Prostate gland (tissue), 2 donors: ENCODE measurements around the gene FAM124B. TPM values are rescaled to one million over a fixed set of nuclear protein-coding genes. Genes with fewer than 3 reads are reported as not detected.

Source experiments
- DNase-seq: peaks from one replicate; pipeline ENCODE4 v3.0.0-alpha.2; 2019; ENCODE audit warnings: low spot score
- H3K27ac ChIP-seq, 2 donors: fragments of 200-600 bp; sonication (generic); 2 replicates each; pipeline ENCODE4 v1.5.1; 2017 to 2019
- H3K27me3 ChIP-seq: fragments of 200-600 bp; sonication (generic); replicated peaks from 2 replicates; pipeline ENCODE4 v1.5.1; 2019; ENCODE audit not compliant: insufficient read depth
- H3K36me3 ChIP-seq, 2 donors: fragments of 200-600 bp; sonication (generic); 1 replicate in 1 of 2; 2 replicates in 1 of 2; pipeline versions ENCODE4 v1.5.1 to v1.8.1; 2017 to 2019
- H3K4me1 ChIP-seq: fragments of 200-600 bp; sonication (generic); replicated peaks from 2 replicates; pipeline ENCODE4 v1.5.1; 2019
- H3K4me3 ChIP-seq, 2 donors: fragments of 200-600 bp; sonication (generic); 2 replicates each; pipeline ENCODE4 v1.5.1; 2017 to 2019
- H3K9me3 ChIP-seq: fragments of 200-600 bp; sonication (generic); 2 replicates; pipeline ENCODE4 v1.5.1; 2017
- CTCF ChIP-seq, 4 experiments: fragments of 200-600 bp in 2 of 4; fragments of 450-650 bp in 2 of 4; sonication (generic) in 2 of 4; IDR thresholded peaks; 1 replicate in 3 of 4; 2 replicates in 1 of 4; pipeline ENCODE4 v1.5.1; 2016 to 2019; ENCODE audit warnings: antibody characterized with exemption in 4 of 4, mild to moderate bottlenecking in 2 of 4, moderate library complexity in 2 of 4
- POLR2A ChIP-seq: fragments of 450-650 bp; IDR thresholded peaks from one replicate; pipeline ENCODE4 v1.6.1; 2016; ENCODE audit warnings: antibody characterized with exemption, mild to moderate bottlenecking
- POLR2AphosphoS5 ChIP-seq: sonication (generic); formaldehyde crosslinking; IDR thresholded peaks from one replicate; pipeline ENCODE4 v1.6.1; 2017; ENCODE audit warnings: antibody characterized with exemption
- whole genome bisulfite sequencing: methylation state at CpG from one replicate; pipeline ENCODE4 v1.1.5; 2018; 5-methylcytosine and 5-hydroxymethylcytosine counted together
- intact Hi-C: fragments of 100-400 bp; cut with DNase I; formaldehyde crosslinking; loops from one replicate; pipeline ENCODE4 v1.14.2; 2022
- total RNA-seq, 2 donors: library from RNA; depleted of rRNA; stranded (reverse); fragments of >200 nt; gene quantifications; one replicate each; pipeline ENCODE4 v1.1.0, GENCODE V29; 2016

FAM124B gene
- total RNA-seq, 2 donors from 2014 or later, result 0.18 to 0.91 TPM

DNA sequence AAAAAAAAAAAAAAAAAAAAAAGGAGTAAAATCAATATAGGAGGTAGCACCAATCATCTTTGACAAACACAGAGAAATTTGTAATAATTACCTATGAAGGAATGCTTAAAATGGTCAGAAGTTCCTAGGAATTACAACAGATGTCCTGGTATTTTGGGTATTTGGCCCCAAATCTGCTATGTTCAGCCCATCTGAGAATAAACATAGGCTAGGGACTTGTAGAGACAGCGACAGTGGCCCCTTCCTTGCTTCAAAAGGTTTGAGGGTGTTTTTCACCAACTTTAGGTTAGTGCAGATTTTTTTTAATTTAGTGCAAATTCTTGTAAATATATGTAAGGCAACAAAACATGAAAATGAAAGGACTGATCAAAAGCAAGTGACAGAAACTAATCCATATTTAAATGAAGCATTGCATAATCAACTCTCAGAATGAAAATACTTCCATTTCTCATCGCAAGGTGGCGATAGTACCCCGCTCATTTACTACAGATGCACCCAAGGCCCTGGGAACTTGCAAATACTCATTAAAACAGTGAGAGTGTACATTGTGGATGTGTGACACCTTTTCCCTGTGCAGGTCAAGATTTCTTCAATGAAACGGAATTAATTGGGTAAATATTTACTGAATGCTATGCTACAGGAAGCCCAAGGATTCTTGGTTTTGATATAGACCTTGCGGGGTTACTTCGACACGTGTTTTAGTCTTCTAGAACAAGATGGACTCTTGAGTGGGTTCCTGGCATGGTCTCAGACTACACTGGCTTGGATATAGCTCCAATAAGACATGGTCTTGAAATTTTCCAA is 44.6 kb downstream of the FAM124B start:
- Histone ChIP-seq H3K27ac (no peak overlapping the region), H3K4me3 (no peak overlapping the region), H3K9me3 (no peaks in the 10 kb centered on the region), H3K27me3 (no peaks in the 10 kb centered on the region), H3K36me3 (no peaks in the 10 kb centered on the region), H3K4me1 (no peaks in the 10 kb centered on the region)
- DNase-seq, result peak; percentile 43
- TF ChIP-seq POLR2A, result no peak
- no peak for TF ChIP-seq POLR2AphosphoS5
- peak; percentile 56 to 83 (median 80) for TF ChIP-seq CTCF (IDR thresholded peaks at IDR 0.05)
- 49% methylated on average over 8 of the region's 8 CpGs for WGBS
- intact Hi-C loops, result loop anchor here (2.0 kb wide), 1 partner anchor 294 kb away; no protein-coding TSS in a partner anchor

DNA sequence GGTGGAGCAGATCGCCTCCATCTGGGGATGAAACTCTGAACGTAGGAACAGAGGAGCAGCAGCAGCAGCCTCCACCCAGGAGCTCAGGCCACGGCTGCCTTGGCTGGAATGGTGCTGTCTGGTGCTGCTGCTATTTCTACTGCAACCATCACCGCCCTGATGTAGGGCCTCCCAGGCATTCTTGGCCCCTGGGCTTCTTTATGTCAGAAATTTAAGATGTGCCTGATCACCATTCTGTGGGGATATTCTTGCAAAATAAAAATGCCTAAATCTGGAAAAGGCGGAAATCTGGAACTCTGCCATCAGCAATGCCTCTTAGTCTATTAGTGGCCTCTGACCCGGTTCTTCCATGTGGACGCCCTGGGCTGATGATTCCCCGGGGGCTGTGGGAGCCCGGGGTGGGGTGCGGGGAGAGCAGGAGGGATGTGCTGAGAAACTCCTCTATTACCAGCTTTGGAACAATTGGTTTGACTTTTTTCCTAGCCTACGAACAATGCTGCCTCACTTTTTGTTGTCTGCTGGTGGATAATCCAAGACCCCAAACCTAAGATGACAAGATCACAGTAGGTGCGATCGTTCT is 47.2 kb downstream of the FAM124B start:
- H3K27ac ChIP-seq, result no peak overlapping the region
- no peaks in the 10 kb centered on the region for H3K9me3 ChIP-seq
- no peaks in the 10 kb centered on the region for H3K36me3 ChIP-seq
- DNase-seq, result no peak
- intact Hi-C loops, result no loop called here
- no peak overlapping the region for H3K4me3 ChIP-seq
- no peak for TF ChIP-seq POLR2A
- no peak for TF ChIP-seq CTCF (IDR thresholded peaks at IDR 0.05)
- no peak for TF ChIP-seq POLR2AphosphoS5
- 83% methylated on average over 13 of the region's 13 CpGs for WGBS
- no peaks in the 10 kb centered on the region for H3K27me3 ChIP-seq
- H3K4me1 ChIP-seq, result no peaks in the 10 kb centered on the region

DNA sequence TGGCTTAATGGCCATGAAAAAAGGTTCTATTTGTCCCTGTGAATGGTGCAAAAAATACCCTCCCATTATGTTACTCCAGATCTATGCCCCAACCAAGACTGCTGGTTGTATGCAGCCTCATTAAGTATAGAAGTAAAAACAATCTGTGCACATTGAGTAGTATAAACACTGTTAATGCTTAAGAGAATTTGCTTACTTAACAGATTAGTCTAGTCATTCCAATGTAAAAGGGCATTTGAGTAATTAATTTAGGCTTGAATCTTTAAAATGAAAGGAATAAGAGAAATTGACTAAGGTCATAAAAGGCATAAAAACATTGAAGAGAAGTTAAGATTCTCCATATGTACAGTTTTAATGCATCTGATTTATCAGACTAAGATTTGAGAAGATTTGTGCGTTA is 51.2 kb downstream of the FAM124B start:
- WGBS, result 96% methylated on average over 1 of the region's 1 CpG
- intact Hi-C loops, result no loop called here
- no peaks in the 10 kb centered on the region for H3K4me1 ChIP-seq
- H3K27me3 ChIP-seq, result no peaks in the 10 kb centered on the region
- TF ChIP-seq POLR2AphosphoS5 (no peak), POLR2A (no peak), CTCF (IDR thresholded peaks at IDR 0.05) (no peak)
- no peak overlapping the region for H3K4me3 ChIP-seq
- DNase-seq, result no peak
- no peak overlapping the region for H3K27ac ChIP-seq
- no peaks in the 10 kb centered on the region for H3K9me3 ChIP-seq
- H3K36me3 ChIP-seq, result no peaks in the 10 kb centered on the region

- Histone ChIP-seq H3K27ac (no peak overlapping the region), H3K36me3 (no peaks in the 10 kb centered on the region), H3K9me3 (no peaks in the 10 kb centered on the region), H3K27me3 (no peaks in the 10 kb centered on the region), H3K4me3 (no peak overlapping the region), H3K4me1 (no peaks in the 10 kb centered on the region)
- TF ChIP-seq POLR2AphosphoS5 (no peak), CTCF (IDR thresholded peaks at IDR 0.05) (no peak), POLR2A (no peak)
- intact Hi-C loops, result no loop called here
- no peak for DNase-seq
Observed at GRCh38 chr2:224349396-224349795, 52.5 kb downstream of the FAM124B start.
